ENCODE results near the gene ZNF768.

DNA sequence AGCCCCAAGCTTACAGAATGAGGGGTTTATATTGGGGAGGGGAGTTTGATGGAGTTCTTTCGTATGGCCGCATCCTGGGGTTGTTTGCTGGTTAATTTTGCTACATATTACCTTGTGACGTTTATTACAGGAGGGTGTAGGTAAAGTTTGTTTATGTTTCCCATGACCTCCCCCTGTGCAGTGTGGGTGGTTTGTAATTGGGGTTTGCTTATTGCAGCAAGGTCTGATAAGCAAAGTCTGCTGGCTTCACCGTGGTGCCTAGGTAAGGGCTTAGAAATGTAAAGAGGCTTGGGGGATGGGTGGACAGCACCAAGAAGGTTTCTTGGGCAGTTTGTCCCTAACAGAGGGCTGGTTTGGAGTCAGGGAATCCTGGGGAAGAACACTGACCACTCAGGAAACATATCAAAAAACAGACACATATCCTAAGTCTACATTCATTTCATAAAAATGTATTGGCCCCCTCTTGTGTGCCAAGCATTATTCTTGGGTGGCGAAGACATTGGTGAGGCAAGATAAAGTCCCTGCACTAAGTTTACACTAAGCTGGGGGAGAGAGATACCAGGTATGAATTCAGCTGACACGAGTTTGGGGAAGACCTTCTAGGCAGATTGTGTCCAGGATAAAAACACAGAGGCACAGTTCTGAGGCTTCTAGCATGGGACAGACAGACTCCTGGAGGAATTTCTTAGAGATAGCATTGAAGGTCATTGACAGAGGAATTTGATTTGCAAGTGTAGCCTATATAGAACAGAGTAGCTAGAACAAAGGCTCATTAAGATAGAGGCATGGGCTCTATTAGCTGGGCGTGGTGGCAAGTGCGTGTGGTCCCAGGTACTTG, 22.3 kb upstream of the ZNF768 start:
- TF ChIP-seq, protein P1, sequence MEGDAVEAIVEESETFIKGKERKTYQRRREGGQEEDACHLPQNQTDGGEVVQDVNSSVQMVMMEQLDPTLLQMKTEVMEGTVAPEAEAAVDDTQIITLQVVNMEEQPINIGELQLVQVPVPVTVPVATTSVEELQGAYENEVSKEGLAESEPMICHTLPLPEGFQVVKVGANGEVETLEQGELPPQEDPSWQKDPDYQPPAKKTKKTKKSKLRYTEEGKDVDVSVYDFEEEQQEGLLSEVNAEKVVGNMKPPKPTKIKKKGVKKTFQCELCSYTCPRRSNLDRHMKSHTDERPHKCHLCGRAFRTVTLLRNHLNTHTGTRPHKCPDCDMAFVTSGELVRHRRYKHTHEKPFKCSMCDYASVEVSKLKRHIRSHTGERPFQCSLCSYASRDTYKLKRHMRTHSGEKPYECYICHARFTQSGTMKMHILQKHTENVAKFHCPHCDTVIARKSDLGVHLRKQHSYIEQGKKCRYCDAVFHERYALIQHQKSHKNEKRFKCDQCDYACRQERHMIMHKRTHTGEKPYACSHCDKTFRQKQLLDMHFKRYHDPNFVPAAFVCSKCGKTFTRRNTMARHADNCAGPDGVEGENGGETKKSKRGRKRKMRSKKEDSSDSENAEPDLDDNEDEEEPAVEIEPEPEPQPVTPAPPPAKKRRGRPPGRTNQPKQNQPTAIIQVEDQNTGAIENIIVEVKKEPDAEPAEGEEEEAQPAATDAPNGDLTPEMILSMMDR (IDR thresholded peaks at IDR 0.05) = no peak
- no peak for TF ChIP-seq ZFX (IDR thresholded peaks at IDR 0.05; ENCODE audit: borderline replicate concordance)
